ENCODE results near the gene SEMA5B.

The SEMA5B gene

GRCh38 chr3:123055352-123055751 is 27.8 kb upstream of the SEMA5B start:
- TF ChIP-seq, protein P1, sequence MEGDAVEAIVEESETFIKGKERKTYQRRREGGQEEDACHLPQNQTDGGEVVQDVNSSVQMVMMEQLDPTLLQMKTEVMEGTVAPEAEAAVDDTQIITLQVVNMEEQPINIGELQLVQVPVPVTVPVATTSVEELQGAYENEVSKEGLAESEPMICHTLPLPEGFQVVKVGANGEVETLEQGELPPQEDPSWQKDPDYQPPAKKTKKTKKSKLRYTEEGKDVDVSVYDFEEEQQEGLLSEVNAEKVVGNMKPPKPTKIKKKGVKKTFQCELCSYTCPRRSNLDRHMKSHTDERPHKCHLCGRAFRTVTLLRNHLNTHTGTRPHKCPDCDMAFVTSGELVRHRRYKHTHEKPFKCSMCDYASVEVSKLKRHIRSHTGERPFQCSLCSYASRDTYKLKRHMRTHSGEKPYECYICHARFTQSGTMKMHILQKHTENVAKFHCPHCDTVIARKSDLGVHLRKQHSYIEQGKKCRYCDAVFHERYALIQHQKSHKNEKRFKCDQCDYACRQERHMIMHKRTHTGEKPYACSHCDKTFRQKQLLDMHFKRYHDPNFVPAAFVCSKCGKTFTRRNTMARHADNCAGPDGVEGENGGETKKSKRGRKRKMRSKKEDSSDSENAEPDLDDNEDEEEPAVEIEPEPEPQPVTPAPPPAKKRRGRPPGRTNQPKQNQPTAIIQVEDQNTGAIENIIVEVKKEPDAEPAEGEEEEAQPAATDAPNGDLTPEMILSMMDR (conservative IDR thresholded peaks at IDR 0.05; ENCODE audit: low read length) = no peak
- no peak overlapping the region for H3K4me3 ChIP-seq (ENCODE audit: low read length)
- DNase-seq (ENCODE audit: low read depth) = no peak

GRCh38 chr3:123054931-123055330 is 27.4 kb upstream of the SEMA5B start:
- DNase-seq (ENCODE audit: low read depth) = no peak
- TF ChIP-seq, protein P1 (conservative IDR thresholded peaks at IDR 0.05; ENCODE audit: low read length) = no peak
- no peak overlapping the region for H3K4me3 ChIP-seq (ENCODE audit: low read length)

DNA sequence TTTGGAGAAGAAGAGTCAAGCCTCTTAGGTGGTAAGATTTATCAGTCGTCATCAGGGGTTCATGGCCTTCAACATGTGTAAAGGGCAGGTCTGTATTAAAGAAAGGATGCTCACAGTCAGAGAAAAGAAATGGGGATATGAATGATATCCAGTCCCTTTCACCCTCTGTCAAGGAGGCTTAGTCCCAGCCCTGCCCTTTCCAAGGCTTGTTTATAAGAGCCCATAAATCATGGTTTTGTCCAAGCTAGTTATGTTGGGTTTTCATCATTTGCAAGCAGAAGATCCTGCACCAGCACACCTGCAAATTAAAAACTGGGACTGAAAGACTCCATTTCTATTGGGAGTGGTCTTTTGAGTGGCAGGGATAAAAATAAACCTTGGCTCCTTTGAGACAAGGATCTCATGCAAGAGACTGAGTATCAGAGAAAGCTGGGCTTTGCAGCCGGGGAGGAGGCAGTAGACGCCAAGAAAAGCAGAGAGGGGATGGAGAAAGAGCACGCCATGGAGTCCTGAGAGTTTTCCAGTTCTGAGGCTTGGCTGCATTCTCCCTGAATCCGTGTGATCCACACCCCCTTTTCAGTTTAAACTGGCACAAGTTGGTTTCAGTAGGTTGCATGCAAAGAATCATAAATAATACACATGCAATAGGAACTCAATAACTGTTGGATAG is 26.7 kb upstream of the SEMA5B start:
- DNase-seq (ENCODE audit: low read depth) = no peak

DNA sequence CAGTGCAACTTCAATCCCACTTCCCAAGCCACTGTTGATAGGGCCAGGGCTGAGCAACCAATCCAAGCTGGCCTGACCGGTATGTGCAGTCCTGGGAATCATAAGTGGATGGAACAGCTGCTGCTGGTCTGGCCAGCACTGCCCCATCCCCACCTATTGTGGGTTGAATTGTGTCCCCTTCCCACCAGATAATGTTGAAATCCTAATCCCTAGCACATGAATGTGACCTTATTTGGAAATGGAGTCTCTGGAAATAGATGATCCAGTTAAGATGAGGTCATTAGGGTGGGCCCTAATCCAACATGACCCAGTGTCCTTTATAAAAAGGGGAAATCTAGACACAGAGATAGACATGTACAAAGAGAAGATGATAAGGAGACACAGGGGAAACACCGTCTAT is 25.5 kb upstream of the SEMA5B start:
- TF ChIP-seq, protein P1 (conservative IDR thresholded peaks at IDR 0.05; ENCODE audit: low read length) = no peak
- no peak for DNase-seq (ENCODE audit: low read depth)
- no peak overlapping the region for H3K4me3 ChIP-seq (ENCODE audit: low read length)

More for the DNA sequence above, 26.7 kb upstream of the SEMA5B start:
- TF ChIP-seq, protein P1 (conservative IDR thresholded peaks at IDR 0.05; ENCODE audit: low read length) = no peak
- H3K4me3 ChIP-seq (ENCODE audit: low read length) = no peak overlapping the region

DNA sequence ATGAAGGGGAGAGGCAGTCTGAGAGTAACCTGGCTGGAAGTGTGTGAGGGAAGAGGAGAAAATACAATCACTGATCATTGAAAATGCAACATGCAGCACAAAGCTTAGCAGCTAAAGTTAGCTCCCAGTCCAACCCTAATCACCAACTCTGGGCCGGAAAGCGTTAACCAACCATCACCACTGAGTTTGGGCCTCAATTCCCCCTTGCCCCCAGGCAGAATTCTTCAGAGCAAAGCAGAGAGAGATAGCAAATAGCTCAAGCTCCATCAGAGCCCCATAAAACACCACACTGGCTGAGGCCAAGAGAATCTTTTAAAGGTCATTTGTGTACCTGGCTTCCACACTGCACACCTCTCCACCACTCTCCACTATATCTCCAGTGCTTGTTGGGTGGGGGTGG is 23.1 kb upstream of the SEMA5B start:
- TF ChIP-seq, protein P1 (conservative IDR thresholded peaks at IDR 0.05; ENCODE audit: low read length) = no peak
- H3K4me3 ChIP-seq (ENCODE audit: low read length) = no peak overlapping the region
- DNase-seq (ENCODE audit: low read depth) = no peak

DNA sequence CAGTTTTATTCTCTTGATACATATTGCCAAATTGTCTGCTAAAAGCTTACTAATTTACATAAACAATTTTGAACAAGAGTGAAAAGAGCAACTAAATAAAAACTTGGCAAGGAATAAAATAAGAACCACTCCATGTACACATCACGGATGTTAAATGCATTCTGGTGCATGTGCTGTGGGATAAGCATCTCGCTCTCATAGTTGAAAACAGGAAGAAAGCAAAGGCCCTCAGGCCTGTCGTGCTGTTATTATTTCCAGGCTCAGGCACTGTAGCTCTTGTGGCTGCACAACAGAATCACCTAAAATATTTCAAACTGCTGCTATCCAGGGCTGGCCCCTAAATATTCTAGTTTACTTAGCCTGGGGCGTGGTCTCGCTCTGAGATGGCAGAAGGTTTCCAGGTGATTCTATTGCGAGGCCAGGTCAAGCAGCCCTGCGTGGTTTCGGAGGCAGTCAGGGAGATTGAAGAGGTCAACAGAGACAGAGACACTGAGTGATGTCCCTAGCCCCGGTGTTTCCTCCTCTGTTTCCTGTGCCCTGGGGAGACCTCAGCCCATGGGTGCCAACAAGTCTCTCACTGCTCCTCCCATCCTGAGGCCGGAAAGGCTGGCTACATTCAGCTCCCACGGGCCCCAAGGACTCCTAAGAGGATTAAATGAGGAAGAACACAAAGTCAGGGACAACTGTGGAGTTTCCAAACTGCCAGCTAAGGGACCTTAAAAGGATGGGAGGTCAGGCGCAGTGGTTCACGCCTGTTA is 21.1 kb upstream of the SEMA5B start:
- no peak overlapping the region for H3K4me3 ChIP-seq (ENCODE audit: low read length)
- TF ChIP-seq, protein P1 (conservative IDR thresholded peaks at IDR 0.05; ENCODE audit: low read length) = no peak
- DNase-seq (ENCODE audit: low read depth) = no peak

DNA sequence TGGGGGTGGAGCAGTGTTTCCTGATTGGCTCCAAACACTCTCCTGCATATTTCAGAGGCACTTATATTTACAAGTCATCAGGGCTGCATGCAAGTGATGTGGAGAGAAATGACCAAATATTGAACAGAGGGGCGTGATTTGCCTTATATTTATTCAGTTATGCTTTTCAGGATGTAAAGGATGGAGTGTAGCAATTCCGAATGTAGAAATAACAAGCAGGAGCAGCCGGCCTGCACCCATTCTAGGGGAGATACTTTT is 19.4 kb upstream of the SEMA5B start:
- DNase-seq (ENCODE audit: low read depth) = no peak
- TF ChIP-seq, protein P1 (conservative IDR thresholded peaks at IDR 0.05; ENCODE audit: low read length) = no peak
- H3K4me3 ChIP-seq (ENCODE audit: low read length) = no peak overlapping the region

All from AG10803 (cell line).